Caco-2 (cell line): Measurements from ENCODE around the gene MAN2B1. TPM values are rescaled to one million over a fixed set of nuclear protein-coding genes. Genes with fewer than 3 reads are reported as not detected.

Source experiments
- BruUV-seq: library from RNA; stranded (reverse); fragments of 400-500 nt; replicated peaks from 2 replicates; lab custom pipeline; 2021; lab: Mats Ljungman, UMichigan
- CTCF ChIA-PET: fragments of 300-600 bp; sonication (Branson Sonifier 250); formaldehyde crosslinking; loops from one replicate; lab custom pipeline; 2022; ENCODE audit warnings: antibody characterized with exemption; lab: Charles Lee
- POLR2A ChIA-PET: fragments of 300-600 bp; sonication (Branson Sonifier 250); formaldehyde crosslinking; loops from one replicate; lab custom pipeline; 2022; ENCODE audit warnings: antibody characterized with exemption; lab: Charles Lee
- DNase-seq, 2 experiments: peaks; one replicate each; pipeline versions ENCODE4 v3.0.0 to v3.0.0-alpha.2; 2020 to 2022
- H3K27me3 ChIP-seq: replicated peaks from 2 replicates; pipeline ENCODE4 v1.6.0; 2011; ENCODE audit warnings: low read length; ENCODE audit not compliant: control insufficient read depth, insufficient read depth
- H3K36me3 ChIP-seq: 2 replicates; pipeline ENCODE4 v1.5.1; 2011; ENCODE audit warnings: low read length; ENCODE audit not compliant: control insufficient read depth, insufficient read depth
- H3K4me1 ChIP-seq: fragments of 250-450 bp; sonication (Bioruptor Pico); 2 replicates; pipeline ENCODE4 v1.5.1; 2020; ENCODE audit warnings: mild to moderate bottlenecking
- H3K4me3 ChIP-seq: 2 replicates; pipeline ENCODE4 v1.5.1; 2011; ENCODE audit warnings: low read depth, mild to moderate bottlenecking, control low read depth, low read length
- H3K9me3 ChIP-seq: fragments of 250-450 bp; sonication (Bioruptor Pico); 2 replicates; pipeline ENCODE4 v1.5.1; 2020; ENCODE audit warnings: mild to moderate bottlenecking, moderate library complexity
- H3K27ac Mint-ChIP-seq: one replicate; pipeline ENCODE4 v1.8.0; 2022; ENCODE audit warnings: mixed read lengths; ENCODE audit not compliant: unreplicated experiment
- H3K27me3 Mint-ChIP-seq: one replicate; pipeline ENCODE4 v1.8.0; 2022; ENCODE audit warnings: mixed read lengths; ENCODE audit not compliant: insufficient read depth, unreplicated experiment
- H3K36me3 Mint-ChIP-seq: one replicate; pipeline ENCODE4 v1.8.0; 2022; ENCODE audit warnings: mild to moderate bottlenecking, mixed read lengths; ENCODE audit not compliant: insufficient read depth, unreplicated experiment
- H3K4me1 Mint-ChIP-seq: one replicate; pipeline ENCODE4 v1.8.0; 2022; ENCODE audit warnings: low read depth, mixed read lengths; ENCODE audit not compliant: unreplicated experiment
- H3K4me3 Mint-ChIP-seq: one replicate; pipeline ENCODE4 v1.8.0; 2022; ENCODE audit warnings: mild to moderate bottlenecking, moderate library complexity, mixed read lengths; ENCODE audit not compliant: unreplicated experiment
- H3K9me3 Mint-ChIP-seq: one replicate; pipeline ENCODE4 v1.8.0; 2022; ENCODE audit warnings: mixed read lengths; ENCODE audit not compliant: unreplicated experiment
- intact Hi-C: fragments of 100-400 bp; cut with micrococcal nuclease; formaldehyde crosslinking; loops from one replicate; pipeline ENCODE4 v1.10.0; 2022; ENCODE audit not compliant: unreplicated experiment
- total RNA-seq: library from RNA; stranded (reverse); gene quantifications from 2 replicates; pipeline ENCODE4 v1.2.3, GENCODE V29; 2022
- TF ChIP-seq, protein P1 (sequence below), 2 experiments: fragments of 200-600 bp in 1 of 2; IDR thresholded peaks; 1 replicate in 1 of 2; 2 replicates in 1 of 2; pipeline versions ENCODE4 v1.5.1 to v1.8.0; 2011 to 2022; ENCODE audit warnings: antibody characterized with exemption in 1 of 2, control low read depth in 1 of 2, inconsistent platforms in 1 of 2, low read depth in 1 of 2, low read length in 1 of 2, mild to moderate bottlenecking in 1 of 2, moderate library complexity in 1 of 2; ENCODE audit not compliant: insufficient read depth in 1 of 2, severe bottlenecking in 1 of 2, unreplicated experiment in 1 of 2

The MAN2B1 gene
- total RNA-seq, 1 experiment from 2014 or later: 70.5 TPM

- no peaks in the 10 kb centered on the region for H3K4me1 ChIP-seq
- intact Hi-C loops: no loop called here
- CTCF ChIA-PET: no interaction called here
- no peak overlapping the region for H3K27ac Mint-ChIP-seq
- no peak overlapping the region for H3K4me3 Mint-ChIP-seq
- H3K4me1 Mint-ChIP-seq: no peaks in the 10 kb centered on the region
- TF ChIP-seq, protein P1, sequence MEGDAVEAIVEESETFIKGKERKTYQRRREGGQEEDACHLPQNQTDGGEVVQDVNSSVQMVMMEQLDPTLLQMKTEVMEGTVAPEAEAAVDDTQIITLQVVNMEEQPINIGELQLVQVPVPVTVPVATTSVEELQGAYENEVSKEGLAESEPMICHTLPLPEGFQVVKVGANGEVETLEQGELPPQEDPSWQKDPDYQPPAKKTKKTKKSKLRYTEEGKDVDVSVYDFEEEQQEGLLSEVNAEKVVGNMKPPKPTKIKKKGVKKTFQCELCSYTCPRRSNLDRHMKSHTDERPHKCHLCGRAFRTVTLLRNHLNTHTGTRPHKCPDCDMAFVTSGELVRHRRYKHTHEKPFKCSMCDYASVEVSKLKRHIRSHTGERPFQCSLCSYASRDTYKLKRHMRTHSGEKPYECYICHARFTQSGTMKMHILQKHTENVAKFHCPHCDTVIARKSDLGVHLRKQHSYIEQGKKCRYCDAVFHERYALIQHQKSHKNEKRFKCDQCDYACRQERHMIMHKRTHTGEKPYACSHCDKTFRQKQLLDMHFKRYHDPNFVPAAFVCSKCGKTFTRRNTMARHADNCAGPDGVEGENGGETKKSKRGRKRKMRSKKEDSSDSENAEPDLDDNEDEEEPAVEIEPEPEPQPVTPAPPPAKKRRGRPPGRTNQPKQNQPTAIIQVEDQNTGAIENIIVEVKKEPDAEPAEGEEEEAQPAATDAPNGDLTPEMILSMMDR (IDR thresholded peaks at IDR 0.05; ENCODE audit: insufficient read depth in 1 of 2, low read depth in 1 of 2, low read length in 1 of 2, severe bottlenecking in 1 of 2, unreplicated experiment in 1 of 2): no peak
- DNase-seq: no peak
- no peaks in the 10 kb centered on the region for H3K36me3 ChIP-seq
- no TSS peak for BruUV-seq
- no peaks in the 10 kb centered on the region for H3K9me3 ChIP-seq
- H3K36me3 Mint-ChIP-seq: peaks cover 6% of the 10 kb centered on the region
- no peaks in the 10 kb centered on the region for H3K27me3 ChIP-seq
- H3K4me3 ChIP-seq: no peak overlapping the region
- H3K9me3 Mint-ChIP-seq: peaks cover 6% of the 10 kb centered on the region
- no peaks in the 10 kb centered on the region for H3K27me3 Mint-ChIP-seq
- POLR2A ChIA-PET: no interaction called here
These were observed 16.6 kb downstream of the MAN2B1 start for GRCh38 chr19:12649941-12650340.

DNA sequence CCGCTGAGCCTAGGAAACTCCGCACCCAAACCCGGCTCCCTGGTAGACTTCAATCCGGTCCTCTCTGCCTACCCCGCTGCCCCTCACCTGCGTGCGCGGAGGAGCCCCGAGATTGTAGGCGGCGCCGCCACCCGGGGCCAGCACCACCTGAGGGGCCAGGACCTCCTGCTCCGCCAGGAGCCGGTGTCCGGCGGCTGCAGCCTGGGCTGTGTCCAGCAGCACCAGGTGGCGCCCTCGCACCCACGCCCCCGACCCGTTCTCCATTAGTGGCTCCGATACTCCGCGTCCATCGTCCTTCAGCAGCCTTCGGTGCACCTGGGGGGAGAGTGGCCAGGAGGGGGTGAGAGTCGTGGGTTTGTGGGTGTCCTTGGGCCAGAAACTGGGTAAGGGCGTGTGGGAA is 18.5 kb downstream of the MAN2B1 start:
- POLR2A ChIA-PET: no interaction called here
- TF ChIP-seq, protein P1 (IDR thresholded peaks at IDR 0.05; ENCODE audit: insufficient read depth in 1 of 2, low read depth in 1 of 2, low read length in 1 of 2, severe bottlenecking in 1 of 2, unreplicated experiment in 1 of 2): no peak
- Histone ChIP-seq H3K36me3 (no peaks in the 10 kb centered on the region), H3K27me3 (no peaks in the 10 kb centered on the region), H3K4me1 (no peaks in the 10 kb centered on the region), H3K4me3 (no peak overlapping the region), H3K9me3 (no peaks in the 10 kb centered on the region)
- intact Hi-C loops: no loop called here
- Mint-ChIP-seq H3K4me1 (no peaks in the 10 kb centered on the region), H3K27ac (no peak overlapping the region), H3K4me3 (no peak overlapping the region), H3K27me3 (no peaks in the 10 kb centered on the region), H3K36me3 (no peaks in the 10 kb centered on the region), H3K9me3 (peaks cover 6% of the 10 kb centered on the region)
- CTCF ChIA-PET: no interaction called here
- no TSS peak for BruUV-seq
- no peak for DNase-seq

DNA sequence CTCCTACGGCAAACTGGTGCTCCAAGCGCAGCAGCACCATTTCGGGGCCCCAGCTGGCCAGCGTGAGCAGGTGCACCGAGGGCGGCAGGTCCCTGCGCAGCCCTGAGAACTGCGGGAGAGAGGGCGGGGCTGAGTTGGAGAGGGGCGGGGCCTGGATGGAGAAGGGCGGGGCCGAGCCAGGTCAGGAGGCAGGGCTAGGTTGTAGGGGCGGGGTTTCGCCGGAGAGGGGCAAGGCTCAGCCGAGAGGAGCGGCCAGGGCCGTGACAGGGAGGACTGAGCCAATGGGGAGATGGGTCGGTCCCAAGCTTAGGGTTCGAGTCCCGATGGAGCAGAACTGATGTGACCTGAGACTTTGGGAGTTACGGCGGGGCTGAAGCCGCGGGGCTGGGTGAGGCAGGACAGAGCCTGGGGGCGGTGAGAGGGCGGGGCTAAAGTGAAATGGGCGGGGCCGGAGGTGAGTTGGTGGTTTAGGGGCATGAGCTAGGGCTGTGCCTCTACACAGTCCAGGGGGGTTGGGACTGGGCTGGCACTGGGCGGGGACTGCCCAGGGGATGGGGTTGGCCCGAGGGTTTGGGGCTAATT is 19.0 kb downstream of the MAN2B1 start:
- ChIA-PET CTCF (no interaction called here), POLR2A (no interaction called here)
- DNase-seq: no peak
- H3K9me3 ChIP-seq: no peaks in the 10 kb centered on the region
- TF ChIP-seq, protein P1 (IDR thresholded peaks at IDR 0.05; ENCODE audit: insufficient read depth in 1 of 2, low read depth in 1 of 2, low read length in 1 of 2, severe bottlenecking in 1 of 2, unreplicated experiment in 1 of 2): no peak
- H3K4me1 Mint-ChIP-seq: no peaks in the 10 kb centered on the region
- no peaks in the 10 kb centered on the region for H3K27me3 ChIP-seq
- H3K4me3 ChIP-seq: no peak overlapping the region
- H3K27ac Mint-ChIP-seq: peak overlapping the region; percentile 17
- no peaks in the 10 kb centered on the region for H3K4me1 ChIP-seq
- H3K36me3 ChIP-seq: no peaks in the 10 kb centered on the region
- no TSS peak for BruUV-seq
- no peaks in the 10 kb centered on the region for H3K27me3 Mint-ChIP-seq
- no peaks in the 10 kb centered on the region for H3K36me3 Mint-ChIP-seq
- intact Hi-C loops: no loop called here
- H3K4me3 Mint-ChIP-seq: no peak overlapping the region
- peaks cover 6% of the 10 kb centered on the region for H3K9me3 Mint-ChIP-seq
